ENCODE results near the gene INAVA.

Gene INAVA

GRCh38 chr1:200900877-200901276, 6.2 kb downstream of the INAVA start:
- DNase-seq (ENCODE audit: low read depth): no peak
- TF ChIP-seq, protein P1, sequence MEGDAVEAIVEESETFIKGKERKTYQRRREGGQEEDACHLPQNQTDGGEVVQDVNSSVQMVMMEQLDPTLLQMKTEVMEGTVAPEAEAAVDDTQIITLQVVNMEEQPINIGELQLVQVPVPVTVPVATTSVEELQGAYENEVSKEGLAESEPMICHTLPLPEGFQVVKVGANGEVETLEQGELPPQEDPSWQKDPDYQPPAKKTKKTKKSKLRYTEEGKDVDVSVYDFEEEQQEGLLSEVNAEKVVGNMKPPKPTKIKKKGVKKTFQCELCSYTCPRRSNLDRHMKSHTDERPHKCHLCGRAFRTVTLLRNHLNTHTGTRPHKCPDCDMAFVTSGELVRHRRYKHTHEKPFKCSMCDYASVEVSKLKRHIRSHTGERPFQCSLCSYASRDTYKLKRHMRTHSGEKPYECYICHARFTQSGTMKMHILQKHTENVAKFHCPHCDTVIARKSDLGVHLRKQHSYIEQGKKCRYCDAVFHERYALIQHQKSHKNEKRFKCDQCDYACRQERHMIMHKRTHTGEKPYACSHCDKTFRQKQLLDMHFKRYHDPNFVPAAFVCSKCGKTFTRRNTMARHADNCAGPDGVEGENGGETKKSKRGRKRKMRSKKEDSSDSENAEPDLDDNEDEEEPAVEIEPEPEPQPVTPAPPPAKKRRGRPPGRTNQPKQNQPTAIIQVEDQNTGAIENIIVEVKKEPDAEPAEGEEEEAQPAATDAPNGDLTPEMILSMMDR (IDR thresholded peaks at IDR 0.05; ENCODE audit: low read length, missing control alignments): no peak

DNA sequence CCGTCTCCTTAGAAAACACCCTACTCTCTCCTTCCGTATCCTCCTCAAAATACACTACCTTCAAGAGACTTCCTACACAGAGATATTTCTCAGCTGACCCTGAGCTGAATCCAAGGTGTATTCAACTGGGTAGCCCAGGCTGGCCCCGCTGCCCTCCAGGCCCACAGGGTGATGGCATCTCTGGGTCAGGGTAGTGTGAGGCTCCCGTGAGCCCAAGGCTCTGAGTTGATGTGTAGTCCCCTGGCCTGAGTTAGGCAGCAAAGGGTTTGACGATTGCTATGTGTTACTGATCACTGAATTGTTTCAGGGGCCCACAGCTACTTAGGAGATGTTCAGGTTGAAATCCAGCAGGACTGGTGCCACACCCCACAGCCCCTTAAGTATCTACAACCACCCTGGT, 6.7 kb downstream of the INAVA start:
- H3K4me3 ChIP-seq (replicated peaks; ENCODE audit: low read depth, low read length): no peak overlapping the region
- DNase-seq (ENCODE audit: low read depth): no peak
- TF ChIP-seq, protein P1 (IDR thresholded peaks at IDR 0.05; ENCODE audit: low read length, missing control alignments): no peak

More at GRCh38 chr1:200900877-200901276, 6.2 kb downstream of the INAVA start:
- no peak overlapping the region for H3K4me3 ChIP-seq (replicated peaks; ENCODE audit: low read depth, low read length)

- DNase-seq (ENCODE audit: low read depth): no peak
- no peak overlapping the region for H3K4me3 ChIP-seq (replicated peaks; ENCODE audit: low read depth, low read length)
Measured at GRCh38 chr1:200901796-200902444, 7.2 kb downstream of the INAVA start.

GRCh38 chr1:200903793-200904192, 9.1 kb downstream of the INAVA start:
- H3K4me3 ChIP-seq (replicated peaks; ENCODE audit: low read depth, low read length): no peak overlapping the region
- DNase-seq (ENCODE audit: low read depth): no peak
- TF ChIP-seq, protein P1 (IDR thresholded peaks at IDR 0.05; ENCODE audit: low read length, missing control alignments): no peak

More at GRCh38 chr1:200901796-200902444, 7.2 kb downstream of the INAVA start:
- TF ChIP-seq, protein P1 (IDR thresholded peaks at IDR 0.05; ENCODE audit: low read length, missing control alignments): no peak

GRCh38 chr1:200904772-200905171, 10.1 kb downstream of the INAVA start:
- no peak overlapping the region for H3K4me3 ChIP-seq (replicated peaks; ENCODE audit: low read depth, low read length)
- no peak for DNase-seq (ENCODE audit: low read depth)
- TF ChIP-seq, protein P1 (IDR thresholded peaks at IDR 0.05; ENCODE audit: low read length, missing control alignments): no peak

GRCh38 chr1:200905411-200906052, 10.8 kb downstream of the INAVA start:
- TF ChIP-seq, protein P1 (IDR thresholded peaks at IDR 0.05; ENCODE audit: low read length, missing control alignments): no peak
- no peak overlapping the region for H3K4me3 ChIP-seq (replicated peaks; ENCODE audit: low read depth, low read length)
- DNase-seq (ENCODE audit: low read depth): no peak
